GM12878 (cell line): ENCODE results near the gene NEUROG2. TPM values are rescaled to one million over a fixed set of nuclear protein-coding genes. Genes with fewer than 3 reads are reported as not detected.

ENCODE experiments used
- ATAC-seq: fragments of 200-7000 bp; cut with Tn5 transposase; 3 replicates; pipeline ENCODE4 v1.9.1; 2020; ENCODE audit warnings: mild to moderate bottlenecking, moderate library complexity
- BruUV-seq: library from RNA; stranded (reverse); fragments of 400-500 nt; replicated peaks from 2 replicates; lab custom pipeline; 2021; lab: Mats Ljungman, UMichigan
- CTCF ChIA-PET: fragments of 300-600 bp; sonication (Branson Sonifier 250); formaldehyde crosslinking; extraction: SDS; loops from one replicate; lab custom pipeline; 2021; ENCODE audit warnings: inconsistent platforms; lab: Yijun Ruan, JAX
- POLR2A ChIA-PET: fragments of 350-600 bp; formaldehyde crosslinking; extraction: SDS; loops from one replicate; lab custom pipeline; 2021; ENCODE audit warnings: inconsistent platforms; lab: Charles Lee
- RAD21 ChIA-PET: fragments of 300-600 bp; sonication (Branson Sonifier 250); formaldehyde crosslinking; loops from one replicate; lab custom pipeline; 2023; ENCODE audit warnings: antibody characterized with exemption; ENCODE audit not compliant: unreplicated experiment; lab: Charles Lee
- SMC1A ChIA-PET: fragments of 300-600 bp; sonication (Branson Sonifier 250); formaldehyde crosslinking; loops from one replicate; lab custom pipeline; 2023; ENCODE audit not compliant: unreplicated experiment, uncharacterized antibody; lab: Charles Lee
- DNase-seq: peaks from one replicate; pipeline ENCODE4 v3.0.0-alpha.2; 2011; ENCODE audit warnings: low read depth, low spot score
- FAIRE-seq: peaks from 3 replicates; lab custom pipeline; 2011; peaks lifted over from hg19 to GRCh38; lab: Jason Lieb, UNC
- H2AFZ ChIP-seq: 2 replicates; pipeline ENCODE4 v1.6.0; 2011; ENCODE audit warnings: low read depth, low read length, control low read depth; ENCODE audit not compliant: control insufficient read depth
- H3K27ac ChIP-seq: 2 replicates; pipeline ENCODE4 v1.5.1; 2011; ENCODE audit warnings: control low read depth; ENCODE audit not compliant: control insufficient read depth, insufficient read depth
- H3K27me3 ChIP-seq, 2 experiments: replicated peaks in 1 of 2; 2 replicates each; pipeline versions ENCODE4 v1.6.0 to v1.6.1; 2011; ENCODE audit warnings: low read length in 1 of 2; ENCODE audit not compliant: control insufficient read depth in 2 of 2, insufficient read depth in 2 of 2
- H3K36me3 ChIP-seq, 2 experiments: 2 replicates each; pipeline ENCODE4 v1.5.1; 2011; ENCODE audit warnings: low read length in 1 of 2; ENCODE audit not compliant: control insufficient read depth in 2 of 2, insufficient read depth in 2 of 2
- H3K4me1 ChIP-seq: 2 replicates; pipeline ENCODE4 v1.6.1; 2011; ENCODE audit warnings: mild to moderate bottlenecking, low read length, moderate library complexity, mixed read lengths; ENCODE audit not compliant: control insufficient read depth, insufficient read depth
- H3K4me2 ChIP-seq: 2 replicates; pipeline ENCODE4 v1.6.0; 2011; ENCODE audit warnings: control low read depth; ENCODE audit not compliant: control insufficient read depth, insufficient read depth
- H3K4me3 ChIP-seq: fragments of 200-600 bp; sonication (generic); 2 replicates; pipeline ENCODE4 v1.5.1; 2016
- H3K79me2 ChIP-seq: 2 replicates; pipeline ENCODE4 v1.6.0; 2011; ENCODE audit warnings: low read length; ENCODE audit not compliant: control insufficient read depth, insufficient read depth
- H3K9ac ChIP-seq: 2 replicates; pipeline ENCODE4 v1.8.0; 2011; ENCODE audit warnings: low read length, control low read depth, mixed read lengths; ENCODE audit not compliant: control insufficient read depth, insufficient read depth
- H3K9me3 ChIP-seq: replicated peaks from 3 replicates; pipeline ENCODE4 v1.5.1; 2011; ENCODE audit warnings: mild to moderate bottlenecking, low read length; ENCODE audit not compliant: control insufficient read depth, insufficient read depth
- H4K20me1 ChIP-seq: 2 replicates; pipeline ENCODE4 v1.6.0; 2011; ENCODE audit not compliant: control insufficient read depth, insufficient read depth
- CBFB ChIP-seq: IDR thresholded peaks from 2 replicates; pipeline ENCODE4 v1.6.1; 2016; ENCODE audit warnings: antibody characterized with exemption, low read depth
- CHD2 ChIP-seq: IDR thresholded peaks from 2 replicates; pipeline ENCODE4 v1.6.1; 2011; ENCODE audit warnings: low read depth, low read length, improper control_type of control experiment, borderline replicate concordance
- CREM ChIP-seq: IDR thresholded peaks from 2 replicates; pipeline ENCODE4 v1.6.1; 2014; ENCODE audit warnings: antibody characterized with exemption, low read depth
- EED ChIP-seq: sonication (generic); IDR thresholded peaks from 2 replicates; pipeline ENCODE4 v1.6.1; 2016; ENCODE audit warnings: antibody characterized with exemption, low read depth
- ETV6 ChIP-seq, 2 experiments: fragments of 450-650 bp in 1 of 2; IDR thresholded peaks in 1 of 2; conservative IDR thresholded peaks in 1 of 2; 2 replicates each; pipeline ENCODE4 v1.6.1; 2014; ENCODE audit warnings: antibody characterized with exemption in 1 of 2, borderline replicate concordance in 1 of 2, low read depth in 1 of 2, mild to moderate bottlenecking in 1 of 2, moderate library complexity in 1 of 2
- EZH2 ChIP-seq: IDR thresholded peaks from 2 replicates; pipeline ENCODE4 v1.6.1; 2012; ENCODE audit warnings: low read depth, mild to moderate bottlenecking, control low read depth, inconsistent platforms, low read length, borderline replicate concordance; ENCODE audit not compliant: control insufficient read depth
- GABPA ChIP-seq: IDR thresholded peaks from 2 replicates; pipeline ENCODE4 v1.6.1; 2014; ENCODE audit warnings: antibody characterized with exemption, low read depth, mild to moderate bottlenecking, inconsistent platforms
- NBN ChIP-seq: fragments of 450-650 bp; IDR thresholded peaks from 2 replicates; pipeline ENCODE4 v1.6.1; 2016
- NFYA ChIP-seq: IDR thresholded peaks from 2 replicates; pipeline ENCODE4 v1.6.1; 2011; ENCODE audit warnings: low read depth, mild to moderate bottlenecking, low read length, improper control_type of control experiment, borderline replicate concordance
- NRF1 ChIP-seq: conservative IDR thresholded peaks from 2 replicates; pipeline ENCODE4 v1.6.1; 2011; ENCODE audit warnings: mild to moderate bottlenecking, low read depth, low read length, improper control_type of control experiment
- PKNOX1 ChIP-seq: fragments of 450-650 bp; IDR thresholded peaks from 2 replicates; pipeline ENCODE4 v1.6.1; 2016; ENCODE audit warnings: mild to moderate bottlenecking
- RAD21 ChIP-seq: IDR thresholded peaks from 2 replicates; pipeline ENCODE4 v1.6.1; 2011; ENCODE audit warnings: mild to moderate bottlenecking, low read depth, low read length, moderate library complexity; ENCODE audit not compliant: insufficient read depth
- RBBP5 ChIP-seq: fragments of 200-600 bp; sonication (generic); conservative IDR thresholded peaks from 2 replicates; pipeline ENCODE4 v1.6.1; 2016
- ZSCAN29 ChIP-seq: fragments of 450-650 bp; IDR thresholded peaks from 2 replicates; pipeline ENCODE4 v1.6.1; 2017; ENCODE audit warnings: mild to moderate bottlenecking, moderate library complexity
- WGBS: methylation state at CpG from one replicate; pipeline ENCODE4 v1.1.6; 2016; ENCODE audit warnings: low lambda C conversion rate; ENCODE audit not compliant: insufficient replicate concordance, insufficient coverage; ENCODE audit errors: missing lambda C conversion rate; 5-methylcytosine and 5-hydroxymethylcytosine counted together
- in situ Hi-C: fragments of 300-500 bp; cut with MboI; formaldehyde crosslinking; loops from 9 replicates; pipeline ENCODE4 v1.14.3; 2018; ENCODE audit warnings: mixed read lengths
- intact Hi-C: fragments of 100-400 bp; cut with micrococcal nuclease; formaldehyde crosslinking; loops from one replicate; pipeline ENCODE4 v1.14.2; 2022; ENCODE audit not compliant: unreplicated experiment
- polyA plus RNA-seq, 11 experiments: library from polyadenylated mRNA; depleted of rRNA in 4 of 11; unstranded in 6 of 11; stranded (reverse) in 5 of 11; fragments of >200 nt; fragmentation: Nextera tagmentation in 4 of 11; fragmentation: Illumina TruSeq in 1 of 11; extraction: Ambion mirVana in 4 of 11; extraction: Trizol in 1 of 11; gene quantifications; 1 replicate in 1 of 11; 2 replicates in 10 of 11; pipeline versions ENCODE4 v1.2.1 to v1.2.3, GENCODE V29; 2011 to 2016; ENCODE audit warnings: inconsistent platforms in 2 of 11, missing spikeins in 2 of 11, low read depth in 1 of 11
- total RNA-seq, 4 experiments: library from RNA; depleted of rRNA in 3 of 4; stranded (reverse); fragments of >200 nt in 3 of 4; fragmentation: Illumina TruSeq in 1 of 4; extraction: Trizol in 1 of 4; gene quantifications; 2 replicates each; pipeline versions ENCODE4 v1.2.1 to v1.2.3, GENCODE V29; 2013 to 2021
- TF ChIP-seq, protein P1 (sequence below): IDR thresholded peaks from 2 replicates; pipeline ENCODE4 v1.6.1; 2011; ENCODE audit warnings: low read depth, mild to moderate bottlenecking, low read length, moderate library complexity, borderline replicate concordance; ENCODE audit errors: extremely low read depth

NEUROG2 gene
- total and polyA plus RNA-seq, 10 of the 15 experiments (the other 5 are each of a cell fraction or from before 2014, with no cell fraction given), result 0.53 to 3.3 (median 1.1) TPM

- TF ChIP-seq CBFB (peak; percentile 40; the same call in 1 of the 2 replicates), CHD2 (peak; percentile 60; the same call in 1 of the 2 replicates), RBBP5 (no peak)
Measured at GRCh38 chr4:112523764-112524505, 8.0 kb upstream of the NEUROG2 start (continued).

DNA sequence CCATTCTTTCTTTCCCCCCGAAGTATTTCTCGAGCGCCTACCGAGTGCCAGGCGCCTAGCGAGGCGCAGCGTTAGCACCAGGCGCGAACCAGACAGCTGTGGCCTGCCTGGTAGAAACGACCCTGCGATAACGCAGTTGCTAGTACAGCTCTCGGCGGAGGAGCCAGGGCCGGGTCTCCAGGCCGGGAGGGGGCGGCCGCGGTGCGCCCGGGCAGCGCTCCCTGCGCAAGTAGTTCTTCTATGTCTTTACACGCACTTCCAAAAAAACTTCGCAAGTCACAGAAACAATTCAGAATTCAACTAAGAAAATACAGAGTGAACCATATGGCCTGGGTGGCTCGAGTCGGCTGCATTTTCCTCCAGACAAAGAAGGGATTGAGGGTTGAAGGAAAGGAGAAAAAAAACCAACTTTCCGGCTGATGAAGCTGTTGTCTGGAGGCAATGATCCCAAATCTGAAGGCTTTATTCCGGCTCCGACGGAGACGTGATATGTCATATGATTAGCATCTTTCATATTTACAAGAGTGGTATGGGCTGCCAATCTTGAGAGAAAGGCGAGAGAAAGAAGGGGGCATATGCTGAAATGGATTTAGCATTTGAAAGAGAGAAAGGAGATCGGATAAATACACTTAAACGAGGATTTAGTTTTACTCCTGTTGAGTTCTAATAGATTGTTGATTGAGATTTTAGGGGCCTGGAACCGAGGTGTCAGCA, 7.2 kb upstream of the NEUROG2 start:
- in situ Hi-C loops, result loop anchor here (5.0 kb wide), 2 partner anchors 201 to 421 kb away; no protein-coding TSS in a partner anchor
- Histone ChIP-seq H3K4me2 (peak overlapping the region; percentile 73), H3K27ac (no peak overlapping the region), H3K4me1 (peaks cover 3% of the 10 kb centered on the region), H4K20me1 (no peaks in the 10 kb centered on the region), H3K9ac (peak overlapping the region; percentile 40; the same call in 1 of the 2 replicates), H3K36me3 (no peaks in the 10 kb centered on the region), H2AFZ (peak overlapping the region; percentile 84), H3K27me3 (no peaks in the 10 kb centered on the region; a peak in 2 of 4 replicates), H3K9me3 (no peaks in the 10 kb centered on the region; the same call in 2 of the 3 replicates), H3K79me2 (no peaks in the 10 kb centered on the region), H3K4me3 (peak overlapping the region; percentile 73)
- WGBS, result 2% methylated on average over 37 of the region's 37 CpGs
- intact Hi-C loops, result loop anchor here (1.0 to 5.0 kb wide), 7 partner anchors 81 to 424 kb away; no protein-coding TSS in a partner anchor
- ATAC-seq (peak; percentile 70), DNase-seq (no peak), FAIRE-seq (no peak)
- ChIA-PET POLR2A (interaction anchor here (0.6 to 1.6 kb wide), 6 partner anchors 8 to 528 kb away, joined by 3 to 9 read pairs (median 4); no protein-coding TSS in a partner anchor), SMC1A (interaction anchor here (0.9 to 10.6 kb wide), 17 partner anchors 10 to 522 kb away, joined by 3 to 124 read pairs (median 6); no protein-coding TSS in a partner anchor), RAD21 (interaction anchor here (0.9 to 4.2 kb wide), 20 partner anchors 9 to 424 kb away, joined by 3 to 72 read pairs (median 4); no protein-coding TSS in a partner anchor), CTCF (interaction anchor here (0.8 to 13.9 kb wide), 41 partner anchors 10 to 449 kb away, joined by 3 to 221 read pairs (median 5); partner anchors contain the start of gene ALPK1)
- BruUV-seq, result no TSS peak
- TF ChIP-seq ZSCAN29 (no peak), GABPA (no peak), EED (peak; percentile 55; the same call in 1 of the 2 replicates), RAD21 (no peak), CHD2 (peak; percentile 65; the same call in 1 of the 2 replicates), NRF1 (no peak), NFYA (no peak), PKNOX1 (peak; percentile 50; the same call in 1 of the 2 replicates), NBN (no peak), CREM (0 out of 2 replicates have a peak, but pooled peaks have one; percentile 38), EZH2 (no peak), ETV6 (conservative IDR thresholded peaks at IDR 0.05 in 1 of 2, IDR thresholded peaks at IDR 0.05 in 1 of 2; ENCODE audit: borderline replicate concordance in 1 of 2, low read depth in 1 of 2) (peak in 1 of 2 experiments; percentile 17; a peak in 1 of 4 replicates)
- TF ChIP-seq, protein P1, sequence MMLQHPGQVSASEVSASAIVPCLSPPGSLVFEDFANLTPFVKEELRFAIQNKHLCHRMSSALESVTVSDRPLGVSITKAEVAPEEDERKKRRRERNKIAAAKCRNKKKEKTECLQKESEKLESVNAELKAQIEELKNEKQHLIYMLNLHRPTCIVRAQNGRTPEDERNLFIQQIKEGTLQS, result no peak
